IMR-90 (cell line): ENCODE results near the gene GPHA2.

Experiments
- MAFK ChIP-seq: IDR thresholded peaks from 2 replicates; pipeline ENCODE4 v1.6.1; 2012; ENCODE audit warnings: low read depth, low read length, improper control_type of control experiment
- MXI1 ChIP-seq: IDR thresholded peaks from 2 replicates; pipeline ENCODE4 v1.6.1; 2012; ENCODE audit warnings: low read depth, mild to moderate bottlenecking, low read length, moderate library complexity, borderline replicate concordance
- RAD21 ChIP-seq: IDR thresholded peaks from 2 replicates; pipeline ENCODE4 v1.6.1; 2012; ENCODE audit warnings: low read length, improper control_type of control experiment
- SMC3 ChIP-seq: fragments of 150-350 bp; IDR thresholded peaks from 2 replicates; pipeline ENCODE4 v1.6.1; 2016; ENCODE audit warnings: low read depth, mild to moderate bottlenecking, antibody characterized with exemption, low read length, moderate library complexity
- TF ChIP-seq, protein P1 (sequence below): conservative IDR thresholded peaks from 2 replicates; pipeline ENCODE4 v1.5.1; 2012; ENCODE audit warnings: mild to moderate bottlenecking, low read depth, low read length, improper control_type of control experiment

DNA sequence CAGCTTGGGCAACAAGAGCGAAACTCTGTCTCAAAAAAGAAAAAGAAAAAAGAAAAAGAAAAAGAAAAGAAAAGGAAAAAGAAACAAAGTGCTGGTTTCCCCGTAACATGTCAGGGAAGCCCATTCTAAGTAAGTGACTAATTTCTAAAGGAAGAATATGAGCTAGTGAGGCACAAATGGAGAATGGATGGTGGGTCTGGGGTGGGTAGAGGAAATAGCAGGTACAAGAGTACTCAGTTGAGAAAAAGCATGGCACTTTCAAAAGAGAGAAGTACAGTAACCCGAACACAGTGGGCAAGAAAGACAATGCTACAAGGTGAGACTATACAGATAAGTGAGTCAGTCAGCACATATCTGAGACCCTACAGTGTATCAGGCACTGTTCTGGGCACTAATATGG lies 31.7 kb upstream of the GPHA2 start:
- TF ChIP-seq MAFK (no peak), SMC3 (no peak), RAD21 (no peak), MXI1 (no peak)
- TF ChIP-seq, protein P1, sequence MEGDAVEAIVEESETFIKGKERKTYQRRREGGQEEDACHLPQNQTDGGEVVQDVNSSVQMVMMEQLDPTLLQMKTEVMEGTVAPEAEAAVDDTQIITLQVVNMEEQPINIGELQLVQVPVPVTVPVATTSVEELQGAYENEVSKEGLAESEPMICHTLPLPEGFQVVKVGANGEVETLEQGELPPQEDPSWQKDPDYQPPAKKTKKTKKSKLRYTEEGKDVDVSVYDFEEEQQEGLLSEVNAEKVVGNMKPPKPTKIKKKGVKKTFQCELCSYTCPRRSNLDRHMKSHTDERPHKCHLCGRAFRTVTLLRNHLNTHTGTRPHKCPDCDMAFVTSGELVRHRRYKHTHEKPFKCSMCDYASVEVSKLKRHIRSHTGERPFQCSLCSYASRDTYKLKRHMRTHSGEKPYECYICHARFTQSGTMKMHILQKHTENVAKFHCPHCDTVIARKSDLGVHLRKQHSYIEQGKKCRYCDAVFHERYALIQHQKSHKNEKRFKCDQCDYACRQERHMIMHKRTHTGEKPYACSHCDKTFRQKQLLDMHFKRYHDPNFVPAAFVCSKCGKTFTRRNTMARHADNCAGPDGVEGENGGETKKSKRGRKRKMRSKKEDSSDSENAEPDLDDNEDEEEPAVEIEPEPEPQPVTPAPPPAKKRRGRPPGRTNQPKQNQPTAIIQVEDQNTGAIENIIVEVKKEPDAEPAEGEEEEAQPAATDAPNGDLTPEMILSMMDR, result no peak
